ENCODE results near the gene ITPRID1.

Gene ITPRID1

DNA sequence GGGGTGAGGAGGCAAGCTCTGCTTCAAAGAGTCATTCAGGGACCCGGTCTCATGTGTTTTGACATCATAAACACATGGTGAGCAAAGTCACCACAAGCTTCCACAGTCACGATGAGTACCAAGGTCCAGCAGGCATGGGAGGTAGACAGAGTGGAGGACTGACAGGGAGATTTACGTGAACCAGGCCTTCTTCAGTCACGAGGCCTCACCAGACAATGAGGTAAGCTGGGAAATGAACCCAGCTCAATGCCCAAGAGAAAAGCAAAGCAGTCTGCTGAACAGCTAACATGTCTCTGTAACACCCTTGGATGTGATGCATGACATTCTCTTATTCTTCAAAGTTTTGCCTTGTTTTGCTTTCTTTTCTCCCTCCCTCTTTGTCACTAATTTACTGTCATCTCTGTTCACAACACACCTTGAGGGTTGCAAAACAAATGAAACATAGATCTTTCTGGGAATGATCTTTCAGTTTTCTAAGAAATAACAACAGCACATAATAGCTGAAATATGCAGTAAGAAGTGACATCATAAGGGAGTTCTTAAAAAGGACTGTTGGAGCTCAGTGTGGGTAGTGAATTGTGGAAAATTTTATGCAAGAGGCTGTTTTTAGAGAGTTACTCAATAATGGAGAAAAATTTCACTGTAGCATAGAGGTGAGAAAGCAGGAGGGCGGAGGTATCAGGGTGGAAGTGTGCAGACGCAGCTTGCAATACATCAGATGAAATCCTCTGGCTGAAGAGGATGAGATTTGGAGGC, 182.1 kb downstream of the ITPRID1 start:
- DNase-seq (ENCODE audit: low read depth in 2 of 2): no peak

DNA sequence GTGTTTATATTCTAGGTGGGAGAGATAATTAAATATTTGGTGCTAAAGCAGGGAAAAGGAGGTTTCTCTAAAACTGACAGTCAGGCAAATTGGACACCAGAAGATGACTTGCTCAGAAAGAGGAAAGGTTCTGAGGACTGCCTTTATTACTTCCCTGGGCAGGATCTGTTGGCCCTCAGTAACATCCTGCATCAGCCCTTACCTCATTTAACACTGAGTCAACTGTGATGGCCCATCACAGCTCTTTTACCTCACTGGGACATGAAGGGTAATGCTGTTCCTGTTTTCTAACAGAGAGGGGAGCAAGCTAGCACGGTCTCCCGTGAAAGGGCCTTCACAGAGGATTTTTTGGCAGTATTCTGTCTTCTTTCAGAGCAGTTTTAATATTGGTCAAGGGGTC, 185.2 kb downstream of the ITPRID1 start:
- no peak for DNase-seq (ENCODE audit: low read depth in 2 of 2)

DNA sequence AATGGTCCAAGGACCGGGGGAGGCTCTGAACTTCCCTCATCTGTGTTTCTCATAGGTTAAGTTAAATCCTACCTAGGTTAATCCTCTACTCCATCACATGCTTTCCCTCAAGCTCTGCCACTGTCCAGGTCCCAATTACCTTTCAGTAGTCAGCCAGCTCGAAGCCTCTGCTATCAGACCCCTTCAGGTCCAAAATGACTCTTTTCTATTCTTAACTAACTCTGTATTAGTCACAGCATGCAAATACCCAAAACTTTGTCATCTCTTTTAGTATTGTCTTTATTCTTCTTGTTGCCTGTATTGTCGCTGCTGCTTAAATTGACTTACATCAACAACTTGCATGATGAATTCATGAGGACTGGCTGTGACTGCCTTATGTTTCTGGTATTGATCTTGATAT, 188.5 kb downstream of the ITPRID1 start:
- no peak for DNase-seq (ENCODE audit: low read depth in 2 of 2)

DNA sequence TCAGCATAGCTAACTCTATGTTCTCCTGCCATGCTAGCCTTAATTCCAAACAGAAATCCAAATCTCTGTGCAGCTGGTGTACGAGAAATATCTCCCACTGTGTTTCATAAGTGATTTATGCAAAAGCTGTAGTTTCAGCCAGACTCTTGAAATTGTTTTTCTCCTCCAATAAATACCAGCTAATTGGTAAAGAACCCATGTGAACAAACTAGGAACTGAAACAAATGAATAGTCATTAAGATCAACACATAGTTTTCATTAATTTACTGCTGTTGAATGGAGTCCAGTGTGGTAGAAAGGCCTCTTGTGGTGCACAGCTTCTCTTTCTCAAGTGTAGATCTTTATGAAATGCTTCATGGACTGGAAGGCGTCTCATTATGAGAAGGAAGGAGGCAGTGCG, 191.5 kb downstream of the ITPRID1 start:
- no peak for DNase-seq (ENCODE audit: low read depth in 2 of 2)

DNA sequence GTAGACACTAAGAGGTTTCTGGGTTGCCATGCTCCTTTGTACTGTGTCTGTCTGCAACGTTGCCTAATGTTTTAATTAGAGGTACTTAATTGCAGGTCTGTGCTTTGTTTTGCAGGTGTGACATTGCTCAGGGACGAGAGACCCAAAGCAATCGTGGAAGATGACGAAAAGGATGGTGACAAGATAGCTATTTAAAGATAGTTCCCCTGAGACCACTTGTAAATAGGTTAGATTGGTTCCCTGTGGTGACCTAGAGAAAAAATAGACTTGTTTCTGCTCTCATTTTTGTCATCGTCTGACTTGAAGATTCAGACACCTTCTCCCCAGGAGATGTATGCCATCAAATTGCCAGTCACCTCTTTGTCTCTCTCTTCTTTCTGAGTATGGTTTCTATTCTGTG, 193.2 kb downstream of the ITPRID1 start:
- no peak for DNase-seq (ENCODE audit: low read depth in 2 of 2)

Measured in stimulated activated CD8-positive, alpha-beta memory T cell treated with anti-CD3 and anti-CD28 coated beads, Interleukin-7, amount 100 ng/mL, for 1 hour (primary cell).